Measurements from ENCODE around the gene RGMA. TPM values are rescaled to one million over a fixed set of nuclear protein-coding genes. Genes with fewer than 3 reads are reported as not detected.

RGMA gene
- total RNA-seq, 1 donor from 2014 or later: 21.6 TPM

DNA sequence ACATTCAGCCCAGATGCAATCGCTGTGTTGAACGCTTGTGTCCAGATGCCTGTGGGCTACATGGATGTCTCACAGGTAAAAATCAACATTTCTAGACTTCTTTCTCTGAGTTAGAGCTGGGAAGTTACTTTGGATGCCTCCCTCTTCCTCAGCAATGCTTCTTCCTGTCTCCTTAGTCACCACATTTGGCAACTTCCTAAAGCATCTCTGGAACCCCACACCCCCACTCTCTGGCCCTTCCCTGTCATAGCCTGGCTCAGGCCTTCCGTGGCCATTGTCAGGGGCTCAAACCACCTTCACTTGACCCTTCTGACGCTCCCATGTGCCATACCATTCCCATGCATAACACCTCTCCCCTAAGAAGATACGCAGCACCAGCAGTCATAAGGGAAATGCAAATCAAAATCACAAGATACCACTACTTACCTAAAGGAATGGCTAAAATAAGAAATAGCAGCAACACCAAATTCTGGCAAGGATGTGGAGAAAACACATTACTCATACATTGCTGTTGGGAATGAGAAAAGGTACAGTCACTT is 21.6 kb upstream of the RGMA start:
- H3K27ac ChIP-seq: no peak overlapping the region
- no peaks in the 10 kb centered on the region for H3K9me3 ChIP-seq
- H3K4me3 ChIP-seq: no peak overlapping the region
- no peaks in the 10 kb centered on the region for H3K27me3 ChIP-seq
- no peaks in the 10 kb centered on the region for H3K36me3 ChIP-seq
- intact Hi-C loops (cut with DNase I): no loop called here
- no peaks in the 10 kb centered on the region for H3K4me1 ChIP-seq
- no peak for TF ChIP-seq CTCF (IDR thresholded peaks at IDR 0.05)
- no peak for TF ChIP-seq POLR2AphosphoS5 (IDR thresholded peaks at IDR 0.05; ENCODE audit: insufficient read depth in 1 of 2, low read depth in 1 of 2)
- TF ChIP-seq POLR2A (IDR thresholded peaks at IDR 0.05): no peak
- DNase-seq (ENCODE audit: extremely low spot score in 2 of 2): no peak

DNA sequence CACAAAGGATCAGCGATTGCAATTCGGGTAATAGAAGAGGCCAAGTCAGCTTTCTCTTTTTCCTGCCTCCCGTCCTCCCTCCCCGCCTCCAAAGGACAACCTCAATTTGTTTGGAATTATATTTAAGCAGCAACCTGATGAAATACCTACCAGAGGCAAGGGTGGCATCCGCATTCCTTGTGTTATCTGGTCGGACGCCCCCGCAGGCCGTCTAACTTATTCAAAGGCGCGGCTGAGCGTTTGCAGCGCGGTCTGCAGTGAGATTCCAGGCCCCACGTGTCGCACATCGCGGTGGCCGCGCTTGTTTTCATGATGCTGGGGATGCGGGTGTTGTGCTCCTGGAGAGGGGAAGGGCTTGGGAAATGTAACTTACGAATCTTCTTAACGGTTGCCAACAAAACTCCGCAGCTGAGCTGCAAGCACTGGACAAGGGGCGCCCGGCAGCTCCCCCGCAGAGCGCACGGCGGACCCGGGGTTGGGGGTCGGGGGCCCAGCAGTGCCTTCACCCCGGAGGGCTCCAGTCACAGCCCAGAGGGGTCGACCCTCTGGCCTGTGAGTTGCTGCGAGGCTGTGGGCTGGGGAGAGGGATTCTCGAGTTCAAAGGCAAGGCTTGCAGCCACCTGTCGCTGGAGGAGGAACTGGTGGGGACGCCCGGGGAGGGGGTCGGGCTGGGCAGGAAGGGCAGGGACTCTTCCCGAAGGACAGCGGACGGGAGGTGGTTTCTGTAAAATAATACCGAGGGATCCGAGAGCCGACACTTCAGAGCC is 20.5 kb upstream of the RGMA start:
- intact Hi-C loops (cut with DNase I): no loop called here
- H3K4me1 ChIP-seq: no peaks in the 10 kb centered on the region
- H3K4me3 ChIP-seq: no peak overlapping the region
- no peaks in the 10 kb centered on the region for H3K27me3 ChIP-seq
- DNase-seq (ENCODE audit: extremely low spot score in 2 of 2): no peak
- no peak overlapping the region for H3K27ac ChIP-seq
- no peaks in the 10 kb centered on the region for H3K9me3 ChIP-seq
- H3K36me3 ChIP-seq: no peaks in the 10 kb centered on the region
- TF ChIP-seq POLR2AphosphoS5 (IDR thresholded peaks at IDR 0.05; ENCODE audit: insufficient read depth in 1 of 2, low read depth in 1 of 2) (no peak), POLR2A (IDR thresholded peaks at IDR 0.05) (no peak), CTCF (IDR thresholded peaks at IDR 0.05) (no peak)

- TF ChIP-seq CTCF (IDR thresholded peaks at IDR 0.05): no peak
- TF ChIP-seq POLR2A (IDR thresholded peaks at IDR 0.05): no peak
- TF ChIP-seq POLR2AphosphoS5 (IDR thresholded peaks at IDR 0.05; ENCODE audit: insufficient read depth in 1 of 2, low read depth in 1 of 2): no peak
- intact Hi-C loops (cut with DNase I): no loop called here
- no peak for DNase-seq (ENCODE audit: extremely low spot score in 2 of 2)
These were observed 18.6 kb upstream of the RGMA start for GRCh38 chr15:93107646-93108045.

DNA sequence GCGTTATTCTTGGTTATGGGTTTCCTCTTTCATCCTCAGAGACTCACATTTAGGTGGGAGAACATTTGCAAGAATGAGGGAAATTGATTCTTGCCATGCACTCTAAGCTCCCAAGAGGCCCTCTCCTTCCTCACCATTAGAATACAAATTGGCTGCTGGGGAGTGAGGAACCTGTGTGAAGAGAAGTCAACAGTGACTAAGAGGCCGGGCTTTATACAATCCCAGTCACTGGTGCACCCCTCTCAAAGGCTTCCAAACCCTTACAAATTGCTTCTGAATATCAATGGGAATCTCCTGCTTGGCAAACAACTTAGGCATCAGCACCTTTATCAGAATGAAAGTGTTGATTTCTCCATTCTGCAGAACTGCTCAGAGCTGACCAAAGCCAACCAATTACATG is 16.5 kb upstream of the RGMA start:
- H3K4me1 ChIP-seq: no peaks in the 10 kb centered on the region
- no peak overlapping the region for H3K27ac ChIP-seq
- DNase-seq (ENCODE audit: extremely low spot score in 2 of 2): no peak
- H3K27me3 ChIP-seq: no peaks in the 10 kb centered on the region
- intact Hi-C loops (cut with DNase I): no loop called here
- no peak overlapping the region for H3K4me3 ChIP-seq
- H3K9me3 ChIP-seq: no peaks in the 10 kb centered on the region
- H3K36me3 ChIP-seq: no peaks in the 10 kb centered on the region
- TF ChIP-seq POLR2AphosphoS5 (IDR thresholded peaks at IDR 0.05; ENCODE audit: insufficient read depth in 1 of 2, low read depth in 1 of 2) (no peak), POLR2A (IDR thresholded peaks at IDR 0.05) (no peak), CTCF (IDR thresholded peaks at IDR 0.05) (no peak)

More at GRCh38 chr15:93107646-93108045, 18.6 kb upstream of the RGMA start:
- H3K27me3 ChIP-seq: no peaks in the 10 kb centered on the region
- H3K9me3 ChIP-seq: no peaks in the 10 kb centered on the region
- H3K4me1 ChIP-seq: no peaks in the 10 kb centered on the region
- no peaks in the 10 kb centered on the region for H3K36me3 ChIP-seq
- no peak overlapping the region for H3K27ac ChIP-seq
- H3K4me3 ChIP-seq: no peak overlapping the region

DNA sequence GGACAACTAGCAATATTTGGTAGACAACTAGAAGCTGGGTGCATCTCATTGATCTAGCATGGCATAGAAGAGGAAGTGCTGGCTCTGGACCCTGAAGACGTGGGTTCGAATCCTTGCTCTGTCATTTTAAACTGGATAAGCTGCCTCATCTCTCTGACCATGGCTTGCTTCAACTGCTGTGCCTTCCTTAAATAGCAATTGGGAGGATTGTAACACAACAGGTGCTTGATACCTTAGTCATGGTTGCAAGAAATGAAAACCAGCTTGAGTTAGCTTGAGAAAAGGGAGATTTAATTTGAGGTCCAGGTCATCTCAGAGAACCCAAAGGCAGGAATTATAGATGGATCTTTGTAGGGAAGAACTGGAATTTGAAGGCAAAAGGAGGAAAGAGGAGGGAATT is 14.8 kb upstream of the RGMA start:
- intact Hi-C loops (cut with DNase I): no loop called here

More for the DNA sequence above, 14.8 kb upstream of the RGMA start:
- TF ChIP-seq POLR2A (IDR thresholded peaks at IDR 0.05): no peak
- TF ChIP-seq CTCF (IDR thresholded peaks at IDR 0.05): no peak
- TF ChIP-seq POLR2AphosphoS5 (IDR thresholded peaks at IDR 0.05; ENCODE audit: insufficient read depth in 1 of 2, low read depth in 1 of 2): no peak
- H3K36me3 ChIP-seq: no peaks in the 10 kb centered on the region
- DNase-seq (ENCODE audit: extremely low spot score in 2 of 2): no peak
- no peaks in the 10 kb centered on the region for H3K4me1 ChIP-seq
- H3K27me3 ChIP-seq: no peaks in the 10 kb centered on the region
- no peak overlapping the region for H3K4me3 ChIP-seq
- no peak overlapping the region for H3K27ac ChIP-seq
- H3K9me3 ChIP-seq: no peaks in the 10 kb centered on the region

All from vagina (tissue), 2 donors.